Hindlimb muscle (tissue), 1 donor: ENCODE data around the gene EGFR. TPM values are rescaled to one million over a fixed set of nuclear protein-coding genes. Genes with fewer than 3 reads are reported as not detected.
A peak's percentile ranks its signal among the peaks of the same experiment; 100 is the strongest.

Experiments used
- DNase-seq: peaks from one replicate; pipeline ENCODE4 v3.0.0-alpha.2; 2013
- polyA plus RNA-seq: library from polyadenylated mRNA; unstranded; fragments of 120-200 nt; gene quantifications from one replicate; pipeline ENCODE4 v1.2.1, GENCODE V29; 2013; ENCODE audit not compliant: insufficient read length

The EGFR gene
- polyA plus RNA-seq, 1 donor, result 21.0 TPM

DNA sequence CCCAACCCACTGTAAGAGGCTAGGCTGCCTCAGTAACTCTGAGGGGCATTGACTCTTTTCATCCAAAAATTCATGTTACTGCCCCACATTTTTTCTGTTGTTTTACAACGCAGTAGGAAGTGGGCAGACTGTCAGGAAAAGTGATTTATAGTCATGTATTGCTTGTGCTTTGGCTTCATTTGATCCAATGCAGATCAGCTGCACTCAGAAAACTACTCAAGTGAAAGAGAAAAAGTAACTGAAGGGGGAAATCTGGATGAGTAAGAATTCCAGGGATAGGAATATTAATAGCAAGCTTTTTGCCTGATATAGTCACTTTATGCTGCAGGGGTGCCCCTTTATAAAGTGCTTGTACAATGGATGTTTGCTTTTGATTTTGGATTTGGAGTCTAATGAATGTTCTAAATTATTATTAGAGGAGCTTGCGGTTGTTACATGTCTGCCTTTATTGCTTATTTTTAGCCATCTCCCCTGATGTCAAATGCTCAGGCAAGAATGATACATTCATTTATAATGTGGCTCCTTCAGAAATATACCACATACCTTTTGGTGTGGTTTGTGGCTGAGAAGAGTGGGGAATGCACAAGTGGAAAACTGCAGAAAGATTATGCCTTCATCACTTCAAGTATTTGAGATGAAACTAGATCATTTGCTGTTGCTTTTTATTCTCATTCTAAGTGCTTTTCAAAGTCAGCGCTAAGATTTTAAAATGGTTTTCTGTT is 86.1 kb downstream of the EGFR start:
- DNase-seq, result no peak

DNA sequence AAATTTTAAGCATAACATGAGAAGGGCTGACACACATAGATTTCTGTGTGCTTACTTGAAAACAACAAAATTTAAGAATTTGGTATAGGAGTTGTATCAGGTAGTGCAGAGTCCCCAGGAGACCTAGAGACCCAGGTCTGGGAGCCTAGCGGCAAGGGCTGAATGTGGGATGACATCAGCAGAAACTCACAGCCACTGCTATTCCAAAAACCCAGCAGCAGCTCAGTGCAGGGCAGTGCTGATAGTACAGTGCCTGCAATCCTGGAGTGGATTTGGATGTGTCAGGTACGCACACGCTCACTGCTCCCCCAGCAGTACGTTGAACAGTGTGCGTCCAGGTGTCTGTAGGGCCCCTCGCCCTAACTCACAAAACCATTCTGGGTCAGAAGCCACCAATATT is 87.1 kb downstream of the EGFR start:
- no peak for DNase-seq

DNA sequence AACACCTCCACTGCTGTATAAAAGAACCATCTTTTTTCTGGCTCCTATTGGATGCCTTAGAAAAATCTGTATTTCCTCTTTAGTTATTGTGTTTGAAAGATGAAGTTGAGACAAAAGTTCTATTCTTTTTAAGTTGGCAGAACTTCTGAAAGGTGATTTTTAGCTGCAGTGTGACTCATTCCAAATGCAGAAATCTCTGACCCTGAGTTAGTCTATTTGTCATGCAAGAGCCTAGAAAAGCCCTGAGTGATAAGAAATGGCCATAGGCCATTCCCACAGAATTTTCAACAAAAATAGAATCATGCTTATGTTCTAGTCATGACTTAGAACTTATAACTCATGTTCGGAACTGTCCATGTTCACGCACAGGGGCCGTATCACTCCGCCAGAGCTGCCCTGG is 89.1 kb downstream of the EGFR start:
- no peak for DNase-seq

DNA sequence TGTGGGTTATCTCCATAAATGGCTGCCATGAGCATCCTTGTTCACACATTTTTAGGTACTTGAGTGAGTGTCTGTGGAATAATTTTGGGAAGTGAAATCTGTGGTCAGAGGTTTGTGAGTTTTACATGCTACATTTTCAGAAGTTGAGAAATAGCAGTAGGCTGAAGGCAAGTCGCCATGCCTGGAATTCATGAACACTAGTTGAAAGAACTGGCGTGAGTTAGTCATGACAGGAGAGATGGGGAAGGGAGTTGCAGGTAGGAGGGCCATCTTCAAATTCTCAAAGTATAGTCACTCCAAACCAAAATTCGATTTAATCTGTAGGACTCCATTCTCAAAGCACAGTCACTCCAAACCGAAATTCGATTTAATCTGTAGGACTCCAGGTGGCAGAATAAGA is 89.6 kb downstream of the EGFR start:
- DNase-seq, result no peak

DNA sequence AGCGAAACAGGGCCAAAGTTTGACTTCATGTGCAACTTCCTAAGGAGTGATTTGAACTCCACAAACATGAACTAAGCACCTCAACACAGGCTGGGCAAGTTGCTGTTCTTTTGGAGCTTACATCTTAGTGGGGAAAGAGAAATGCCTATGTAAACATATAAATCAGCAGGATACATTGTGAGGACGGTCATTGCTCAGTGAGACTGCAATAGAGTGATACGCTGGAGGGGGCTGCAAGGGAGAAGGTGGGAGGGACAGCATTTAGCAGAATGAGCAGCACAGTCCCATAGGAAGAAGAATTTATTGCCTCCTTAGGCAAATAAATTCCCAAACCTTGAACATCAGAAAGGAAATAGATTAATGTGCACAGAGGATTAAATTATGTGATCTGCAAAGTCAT is 90.0 kb downstream of the EGFR start:
- no peak for DNase-seq

DNA sequence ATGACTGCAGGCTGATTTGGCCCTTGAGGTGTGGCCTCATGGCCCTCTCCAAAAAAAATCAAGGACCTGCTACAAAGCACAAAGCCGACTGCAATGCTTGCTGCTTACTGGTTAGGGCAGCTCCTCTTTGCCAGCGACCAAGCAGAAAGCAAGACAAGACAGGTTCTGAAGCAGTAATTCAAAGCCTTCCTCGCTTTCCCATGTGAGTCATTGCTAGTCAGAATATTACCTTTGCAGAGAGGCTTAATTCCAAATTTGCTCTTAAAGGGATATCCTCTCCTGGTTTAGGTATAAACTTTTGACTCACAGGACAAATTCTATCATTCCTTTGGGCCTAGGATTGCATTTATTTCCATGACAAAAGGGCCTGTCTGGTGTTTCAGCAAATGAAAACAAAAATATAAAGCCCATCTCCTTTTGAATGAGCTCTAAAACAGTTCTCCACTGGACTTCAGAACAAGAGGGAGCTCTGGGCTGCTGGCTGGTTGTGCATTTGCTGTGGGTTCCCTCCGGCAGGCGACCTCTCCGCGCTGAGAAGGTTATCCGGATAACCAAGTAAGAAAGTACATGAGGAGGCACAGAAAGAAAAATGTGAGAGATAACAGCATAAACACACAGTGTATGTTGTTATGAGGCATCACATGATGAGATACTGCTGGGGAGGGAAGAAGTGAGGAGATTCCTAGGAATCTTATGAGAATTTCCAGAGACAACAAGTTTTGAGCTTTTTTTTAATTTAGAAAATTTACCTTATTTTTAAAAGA is 90.8 kb downstream of the EGFR start:
- DNase-seq, result no peak

DNA sequence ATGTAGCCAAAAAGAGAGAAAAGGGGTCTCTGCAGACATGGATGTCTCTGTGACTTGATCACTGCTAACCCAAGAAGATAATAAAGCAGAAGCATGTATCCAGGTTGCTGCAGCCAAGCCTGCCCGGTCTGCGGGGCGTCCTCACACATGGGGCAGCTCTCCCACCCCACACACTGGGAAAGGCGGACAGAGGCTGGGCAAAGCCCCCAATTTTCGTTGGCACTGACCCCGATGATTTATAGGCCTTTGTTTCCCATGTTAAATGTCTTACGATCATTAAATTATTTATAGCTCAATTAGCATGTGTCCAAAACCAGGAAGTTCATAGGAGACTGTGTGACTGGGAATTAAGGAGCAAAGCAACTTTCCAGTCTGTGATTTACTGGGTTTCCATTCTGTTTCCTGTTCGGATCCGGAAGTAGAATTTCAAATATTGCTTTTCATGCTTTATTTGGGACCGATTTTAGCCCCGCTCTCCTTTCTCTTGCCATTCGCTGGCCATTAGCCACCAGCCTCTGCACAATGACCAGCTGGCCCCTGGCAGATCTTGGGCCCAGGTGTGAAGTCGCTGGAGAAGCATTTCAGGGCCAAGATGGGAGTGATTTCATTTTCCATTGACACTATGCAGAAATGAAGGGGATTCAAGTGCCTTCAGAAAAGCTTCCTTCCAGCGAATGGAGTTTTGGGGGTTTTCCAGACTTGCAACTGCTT is 91.6 kb downstream of the EGFR start:
- no peak for DNase-seq

DNA sequence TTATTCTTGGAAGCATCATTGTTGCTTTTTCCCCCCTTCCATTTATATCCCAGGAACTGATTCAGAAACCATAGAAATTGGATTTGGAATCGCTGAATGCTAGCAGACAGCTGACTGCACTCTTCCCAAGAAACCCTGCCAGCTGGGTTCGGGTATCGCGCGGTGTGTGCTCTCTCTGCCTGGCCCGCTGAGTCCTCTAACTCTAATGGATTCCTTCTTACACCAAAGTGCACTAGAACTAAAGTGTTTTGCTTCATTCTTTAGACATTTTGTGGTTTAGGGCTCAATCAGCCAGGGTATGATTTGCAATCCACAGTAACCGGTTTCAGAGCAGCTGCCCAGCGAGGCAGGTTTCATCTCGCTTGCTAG is 92.2 kb downstream of the EGFR start:
- peak; percentile 87 for DNase-seq

DNA sequence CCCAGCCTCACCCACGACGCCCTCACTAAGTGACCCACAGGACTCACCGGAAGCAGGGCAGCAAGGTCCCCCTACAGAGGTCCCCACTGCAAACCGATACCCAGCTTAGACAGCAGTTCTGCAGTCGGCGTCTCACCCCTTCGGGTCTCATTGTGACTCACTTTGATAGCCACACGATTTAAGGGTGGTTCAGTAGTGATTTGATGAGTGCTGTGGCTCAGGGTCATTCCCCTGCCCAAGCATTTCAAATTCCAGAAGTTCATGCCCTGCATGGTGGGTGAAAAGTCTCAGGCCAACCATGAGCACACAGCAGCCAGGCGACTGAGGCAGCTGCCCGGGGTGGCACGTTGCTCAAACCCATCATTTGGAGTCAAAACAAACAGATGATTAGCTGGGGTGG is 93.2 kb downstream of the EGFR start:
- DNase-seq, result no peak

DNA sequence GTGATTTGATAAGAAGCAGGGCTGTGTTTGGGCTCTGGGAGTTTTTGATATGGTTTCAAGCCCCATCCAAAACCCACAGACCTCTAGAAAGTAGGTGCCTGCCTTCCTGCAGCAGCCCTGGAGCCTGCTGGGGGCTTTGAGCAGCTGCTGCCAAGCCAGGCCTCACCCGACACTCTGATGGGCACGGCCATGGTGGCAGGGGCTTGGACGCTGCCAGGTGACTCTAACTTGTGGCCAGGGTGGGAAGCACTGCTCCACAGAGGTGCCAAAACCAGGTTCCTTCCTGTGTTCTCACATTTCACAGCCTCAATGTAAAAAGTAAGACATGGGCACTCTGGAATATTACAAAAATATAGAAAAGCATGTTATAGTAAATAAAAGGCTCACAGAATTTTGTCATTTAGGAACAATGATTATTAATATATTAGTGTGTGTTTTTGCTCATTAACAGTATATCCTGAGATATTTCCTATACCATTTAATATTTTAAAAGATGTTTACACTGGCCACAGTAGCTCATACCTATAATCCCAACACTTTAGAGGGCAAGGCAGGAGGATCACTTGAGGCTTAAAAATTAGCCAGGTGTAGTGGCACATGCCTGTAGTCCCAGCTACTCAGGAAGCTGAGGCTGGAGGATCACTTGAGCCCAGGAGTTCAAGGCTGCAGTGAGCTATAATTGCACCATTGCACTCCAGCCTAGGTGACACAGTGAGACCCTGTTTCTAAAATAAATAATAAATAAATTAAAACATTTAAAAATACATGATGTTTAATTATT is 95.1 kb downstream of the EGFR start:
- DNase-seq, result no peak

DNA sequence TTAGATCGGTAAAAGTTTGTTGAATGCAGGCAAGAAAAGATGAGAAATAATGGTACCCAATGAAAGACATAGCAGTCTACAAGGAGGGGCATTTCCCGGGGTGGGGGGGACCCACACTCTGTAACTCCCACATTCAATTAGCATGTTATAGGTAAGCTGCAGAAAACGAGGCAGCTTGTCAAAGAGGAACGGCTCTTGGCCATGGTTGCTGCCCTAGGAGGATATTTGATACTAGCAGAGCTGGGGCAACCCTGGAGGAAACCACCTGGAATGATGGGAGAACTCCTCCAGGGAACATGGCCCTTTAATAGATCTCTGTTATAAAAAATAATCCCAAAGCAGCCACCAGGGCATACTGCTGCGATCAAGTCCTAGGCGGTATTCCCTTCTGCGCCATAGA is 98.5 kb downstream of the EGFR start:
- no peak for DNase-seq

DNA sequence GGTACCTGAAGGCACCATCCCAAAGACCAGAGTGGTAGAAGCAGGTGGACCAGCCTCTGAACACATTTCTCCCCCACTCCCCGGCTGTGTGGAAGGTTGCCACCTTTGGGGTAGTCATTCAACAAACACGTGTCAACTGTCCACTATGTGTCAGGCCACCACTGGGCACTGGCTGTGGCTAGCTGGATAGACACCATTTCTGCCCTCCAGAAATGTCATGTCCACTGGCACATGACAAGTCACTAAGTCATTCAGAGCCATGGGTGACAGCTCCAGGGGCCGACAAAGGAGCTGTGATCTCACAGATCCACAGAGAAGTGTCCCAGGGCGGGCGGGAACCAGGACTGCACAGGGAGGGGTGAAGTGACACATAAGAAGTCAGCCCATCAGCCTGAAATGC is 99.6 kb downstream of the EGFR start:
- DNase-seq, result no peak

DNA sequence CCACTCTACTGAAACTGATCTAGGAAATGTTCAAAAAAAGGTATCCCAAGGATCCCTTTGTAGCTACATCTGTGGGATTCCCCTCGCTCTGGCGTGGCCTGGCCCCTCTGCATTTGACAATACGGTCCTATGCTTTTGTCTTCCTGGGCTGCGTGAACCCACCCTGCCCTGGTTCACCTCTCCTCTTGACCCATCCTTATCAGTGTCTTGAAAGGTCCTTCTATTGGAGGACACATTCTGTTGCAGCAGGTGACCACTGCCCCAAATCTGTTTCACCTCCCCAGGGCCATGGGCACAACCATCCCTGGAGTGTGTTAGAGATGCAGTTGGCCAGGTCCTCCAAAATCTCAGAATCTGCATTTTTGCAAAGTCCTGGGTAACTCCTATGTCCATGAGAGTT is 100.8 kb downstream of the EGFR start:
- DNase-seq, result no peak

DNA sequence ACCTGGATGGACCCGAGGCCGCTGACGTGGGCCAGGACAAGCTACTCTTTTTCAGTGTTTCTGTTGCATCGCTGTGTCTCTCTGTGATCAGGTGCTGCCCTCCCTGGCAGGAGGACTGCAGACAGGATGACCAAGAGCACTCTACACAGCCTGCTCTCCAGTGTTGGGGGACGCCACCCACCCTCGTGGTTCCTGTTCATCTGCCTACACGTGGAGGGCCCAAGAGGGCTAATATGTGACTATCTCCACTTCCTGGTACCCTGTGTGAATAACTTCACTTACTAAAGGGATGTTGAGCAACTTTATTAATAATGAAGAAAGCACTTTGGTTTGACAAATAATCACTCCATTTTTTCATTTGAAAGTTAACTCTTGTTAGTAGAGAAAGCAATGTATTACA is 101.3 kb downstream of the EGFR start:
- no peak for DNase-seq

DNA sequence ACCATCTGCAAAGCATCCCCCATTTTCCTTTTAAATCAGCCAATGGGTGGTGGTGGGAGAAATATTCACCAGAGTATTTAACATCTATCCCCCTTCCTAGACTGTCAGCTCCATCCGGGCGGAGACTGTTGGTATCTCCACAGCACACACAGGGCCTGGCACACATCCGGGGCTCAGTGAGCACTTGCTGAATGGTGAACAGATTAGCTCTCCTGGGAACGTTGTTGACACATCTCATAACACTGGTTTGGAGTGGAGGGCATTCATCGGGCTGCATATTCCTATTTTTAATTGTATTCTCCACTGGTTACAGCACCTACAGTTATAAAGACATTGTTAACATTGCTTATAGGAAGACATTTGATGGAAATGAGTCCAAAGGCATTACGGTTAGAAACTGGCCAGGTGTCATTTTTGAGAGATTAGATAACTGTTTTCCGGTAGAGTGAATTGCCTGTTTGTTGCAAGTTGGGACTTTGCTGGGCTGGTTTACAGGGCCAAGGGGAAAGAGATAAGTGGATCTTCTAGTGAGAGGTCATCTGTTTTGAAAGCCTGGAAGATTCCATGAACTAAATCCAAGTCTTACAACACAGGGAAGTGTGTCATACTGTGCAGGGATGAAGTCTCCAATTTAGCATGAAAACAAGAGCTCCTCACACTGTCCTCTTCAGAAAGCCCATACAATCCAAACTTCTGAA is 101.8 kb downstream of the EGFR start:
- no peak for DNase-seq

DNA sequence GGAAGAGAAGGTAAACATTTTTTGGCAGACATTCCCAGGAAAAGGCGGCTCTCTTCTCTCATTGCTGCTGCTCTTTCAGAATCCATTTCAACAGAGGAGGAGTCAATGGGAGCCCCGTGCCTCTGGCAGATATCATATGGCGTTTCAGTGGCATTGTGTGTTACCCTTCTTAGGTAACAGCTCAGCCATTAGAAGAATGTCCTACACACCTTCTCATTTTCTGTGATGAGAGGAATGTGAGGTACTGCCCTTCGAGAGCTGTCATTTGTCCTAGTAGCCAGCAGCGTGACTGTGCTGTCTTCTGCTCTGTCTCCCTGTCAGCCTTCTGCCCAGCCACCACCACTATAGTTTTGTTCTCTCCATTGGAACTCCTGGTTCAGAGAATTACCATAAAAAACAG is 102.4 kb downstream of the EGFR start:
- DNase-seq, result no peak

DNA sequence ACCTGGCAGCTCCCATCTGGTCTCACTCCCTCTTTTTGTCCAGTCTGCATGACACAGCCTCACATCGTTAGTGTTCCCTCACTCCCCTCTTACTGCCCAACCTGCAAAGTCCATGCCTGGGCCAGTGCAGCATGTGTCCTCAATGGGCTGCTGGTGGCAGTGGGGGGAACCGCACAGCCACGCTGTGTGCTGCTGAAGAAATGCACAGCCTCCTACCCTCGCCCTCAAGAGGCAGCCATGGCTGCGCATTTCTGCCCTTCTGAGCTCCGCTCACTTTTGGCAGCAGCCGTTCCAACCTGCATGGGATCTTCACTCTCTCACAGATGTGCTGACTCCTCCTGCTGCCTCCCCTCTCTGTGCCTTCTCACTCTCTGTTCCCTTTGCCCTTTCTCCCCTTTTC is 103.4 kb downstream of the EGFR start:
- DNase-seq, result no peak

DNA sequence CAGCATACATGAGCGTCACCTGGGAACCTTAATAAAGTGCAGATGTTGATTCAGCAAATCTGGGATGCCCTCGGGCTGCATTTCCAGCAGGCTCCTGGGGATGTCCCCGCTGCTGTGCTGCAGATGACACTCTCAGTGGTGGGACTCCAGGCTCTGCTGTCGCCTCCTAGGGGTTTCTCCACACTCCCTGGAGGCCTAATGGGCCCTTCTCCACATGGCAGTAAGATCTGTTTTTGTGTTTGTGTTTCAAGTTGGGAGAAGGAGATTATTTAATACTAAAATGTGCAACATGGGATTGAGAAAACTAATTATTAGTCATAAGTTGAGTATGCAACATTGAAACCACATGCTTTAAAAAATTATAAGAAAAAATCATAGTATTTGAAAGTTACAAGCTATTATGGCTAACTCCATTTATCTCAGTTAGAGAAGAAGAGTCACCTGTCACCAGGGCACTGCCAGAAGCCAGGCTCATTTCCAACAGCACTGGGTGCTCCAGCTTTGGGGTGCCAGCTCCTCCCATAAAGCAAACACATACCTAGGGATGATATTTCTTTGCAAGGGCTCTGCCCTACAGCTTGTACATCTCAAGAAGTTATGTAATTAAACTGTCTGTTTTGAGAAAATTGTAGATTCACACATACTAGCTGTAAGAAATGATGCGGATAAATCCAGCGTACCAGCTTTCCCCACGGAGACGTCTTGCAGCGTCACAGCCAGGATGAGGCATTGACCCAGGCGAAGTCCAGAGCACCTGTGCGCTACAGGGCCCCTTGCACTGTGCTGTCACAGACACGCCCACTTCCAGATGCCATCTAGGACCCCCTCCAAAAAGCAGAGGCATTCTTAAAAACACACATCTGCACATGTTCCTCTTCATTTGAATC is 106.4 kb downstream of the EGFR start:
- no peak for DNase-seq

DNA sequence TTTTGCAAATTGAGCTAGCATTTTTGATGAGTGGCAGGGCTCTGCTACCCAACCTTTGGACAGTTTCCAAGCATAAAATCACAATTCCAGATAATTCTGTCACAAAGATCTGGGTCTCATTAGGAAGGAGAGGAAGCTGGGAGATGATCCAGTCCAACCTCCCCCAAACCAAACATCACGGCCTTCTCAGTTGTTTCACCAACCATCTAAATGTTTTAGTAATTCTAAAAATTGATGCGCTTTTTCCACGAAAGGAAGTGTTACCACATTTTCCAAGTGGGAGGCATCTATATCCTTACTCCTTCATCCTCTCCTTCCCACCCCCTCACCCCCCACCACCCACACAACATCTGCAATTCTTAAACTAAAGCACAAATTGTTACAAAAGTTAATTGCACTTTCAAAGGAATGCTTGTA is 108.3 kb downstream of the EGFR start:
- no peak for DNase-seq

DNA sequence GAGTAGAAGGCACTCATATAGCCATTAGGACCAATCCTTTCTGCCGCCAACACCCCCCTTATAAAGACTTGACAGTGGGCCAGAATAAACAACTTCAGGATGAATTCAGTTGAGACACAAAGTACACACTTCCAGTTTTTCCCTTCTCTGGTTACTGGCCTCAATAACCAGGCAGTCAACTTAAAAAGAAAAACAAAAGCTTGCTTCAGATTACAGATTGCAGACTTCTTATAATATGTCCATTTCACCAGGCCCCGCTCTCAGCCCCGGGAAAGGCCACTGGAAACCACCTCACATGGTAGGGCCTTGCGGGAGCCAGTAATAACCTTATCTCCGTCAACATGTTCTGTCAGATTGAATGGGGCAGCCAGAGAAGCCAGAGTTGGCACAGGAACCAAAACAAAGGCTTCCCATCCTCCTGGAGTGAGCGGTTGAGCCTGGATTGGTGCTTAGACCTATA is 108.8 kb downstream of the EGFR start:
- DNase-seq, result no peak

DNA sequence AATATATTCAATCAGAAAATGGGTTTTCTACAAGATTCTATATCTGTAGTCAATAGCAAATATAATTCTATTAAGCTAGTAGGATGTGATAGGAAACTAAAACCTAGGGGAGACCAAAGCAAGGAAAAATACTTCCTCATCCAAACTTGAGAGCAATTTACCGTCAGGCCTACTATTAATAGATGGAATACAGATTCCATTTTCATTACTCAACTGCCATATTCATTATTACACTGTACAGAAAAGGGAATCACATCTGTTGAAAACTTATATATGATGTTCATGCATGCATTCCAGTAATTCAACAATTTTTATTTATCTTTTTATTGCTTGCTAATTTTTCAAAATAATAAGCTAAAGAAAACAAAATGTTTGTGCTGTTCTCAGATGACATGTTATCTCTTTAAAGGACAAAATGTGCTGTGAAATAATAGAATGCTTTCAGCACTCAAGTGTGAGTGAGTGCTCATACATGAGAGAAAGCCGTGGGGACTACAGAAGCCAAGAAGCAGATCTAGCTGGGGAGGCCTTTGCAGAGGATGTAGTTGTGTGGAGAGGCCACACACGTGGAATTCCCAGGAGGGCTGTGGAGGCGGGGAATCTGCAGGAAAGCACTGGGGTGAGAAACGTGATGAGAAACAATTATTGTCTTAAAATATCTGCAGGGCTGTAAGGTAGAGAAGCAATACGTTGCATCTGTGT is 110.0 kb downstream of the EGFR start:
- DNase-seq, result no peak
